HepG2 (cell line): ENCODE results near the gene PRCD. TPM values are rescaled to one million over a fixed set of nuclear protein-coding genes. Genes with fewer than 3 reads are reported as not detected.

Experiments
- BCL3 ChIP-seq: sonication (generic); formaldehyde crosslinking; IDR thresholded peaks from 2 replicates; pipeline ENCODE4 v1.5.1; 2020; ENCODE audit warnings: mild to moderate bottlenecking, missing genetic modification reagents, moderate library complexity
- CC2D1A ChIP-seq: sonication (generic); formaldehyde crosslinking; IDR thresholded peaks from 2 replicates; pipeline ENCODE4 v1.8.1; 2023; ENCODE audit warnings: mild to moderate bottlenecking, missing genetic modification reagents
- ELF4 ChIP-seq: sonication (generic); formaldehyde crosslinking; IDR thresholded peaks from 2 replicates; pipeline ENCODE4 v1.5.0; 2020; ENCODE audit warnings: missing genetic modification reagents, mild to moderate bottlenecking, moderate library complexity, borderline replicate concordance
- FOXO1 ChIP-seq: sonication (generic); formaldehyde crosslinking; IDR thresholded peaks from 2 replicates; pipeline ENCODE4 v1.4.0; 2020; ENCODE audit warnings: missing genetic modification reagents
- FUBP1 ChIP-seq: sonication (generic); formaldehyde crosslinking; IDR thresholded peaks from 2 replicates; pipeline ENCODE4 v1.5.1; 2020; ENCODE audit warnings: missing genetic modification reagents, mild to moderate bottlenecking, borderline replicate concordance
- HNF4A ChIP-seq: sonication (generic); formaldehyde crosslinking; IDR thresholded peaks from 2 replicates; pipeline ENCODE4 v1.4.0; 2020; ENCODE audit warnings: missing genetic modification reagents
- HNRNPLL ChIP-seq: fragments of 200-400 bp; formaldehyde crosslinking; IDR thresholded peaks from 2 replicates; pipeline ENCODE4 v1.6.1; 2017; ENCODE audit warnings: mild to moderate bottlenecking, low read depth, low read length; ENCODE audit not compliant: poor library complexity, severe bottlenecking
- KLF16 ChIP-seq, 2 experiments: sonication (generic) in 1 of 2; formaldehyde crosslinking in 1 of 2; IDR thresholded peaks; 2 replicates each; pipeline versions ENCODE4 v1.6.1 to v1.8.0; 2016 to 2023; ENCODE audit warnings: missing genetic modification reagents in 2 of 2, missing compliant biosample characterization in 1 of 2
- LBX2 ChIP-seq: sonication (generic); formaldehyde crosslinking; IDR thresholded peaks from 2 replicates; pipeline ENCODE4 v1.5.0; 2020; ENCODE audit warnings: missing genetic modification reagents, mild to moderate bottlenecking, borderline replicate concordance
- MATR3 ChIP-seq: sonication (generic); formaldehyde crosslinking; IDR thresholded peaks from 2 replicates; pipeline ENCODE4 v1.4.0; 2020; ENCODE audit warnings: missing genetic modification reagents
- MXD4 ChIP-seq: IDR thresholded peaks from 2 replicates; pipeline ENCODE4 v1.6.1; 2016; ENCODE audit warnings: mild to moderate bottlenecking, missing biosample characterization, missing genetic modification reagents
- PCBP1 ChIP-seq: fragments of 200-400 bp; formaldehyde crosslinking; IDR thresholded peaks from 2 replicates; pipeline ENCODE4 v1.6.1; 2017; ENCODE audit warnings: mild to moderate bottlenecking, low read depth, low read length, borderline replicate concordance
- PHF8 ChIP-seq: sonication (generic); formaldehyde crosslinking; IDR thresholded peaks from 2 replicates; pipeline ENCODE4 v1.5.0; 2020; ENCODE audit warnings: missing genetic modification reagents
- SRSF4 ChIP-seq: fragments of 200-400 bp; formaldehyde crosslinking; IDR thresholded peaks from one replicate; pipeline ENCODE4 v1.6.1; 2018; ENCODE audit warnings: mild to moderate bottlenecking, low read depth, low read length, moderate library complexity; ENCODE audit not compliant: poor library complexity, severe bottlenecking
- SSRP1 ChIP-seq: IDR thresholded peaks from 2 replicates; pipeline ENCODE4 v1.6.1; 2016; ENCODE audit warnings: control low read depth
- TGIF2 ChIP-seq: IDR thresholded peaks from 2 replicates; pipeline ENCODE4 v1.6.1; 2016; ENCODE audit warnings: control low read depth, missing compliant biosample characterization
- ZFX ChIP-seq: sonication (generic); formaldehyde crosslinking; IDR thresholded peaks from 2 replicates; pipeline ENCODE4 v1.4.0; 2020; ENCODE audit warnings: mild to moderate bottlenecking, low read depth, missing genetic modification reagents, moderate library complexity
- ZNF704 ChIP-seq: sonication (generic); formaldehyde crosslinking; IDR thresholded peaks from 2 replicates; pipeline ENCODE4 v1.8.1; 2023; ENCODE audit warnings: mild to moderate bottlenecking, inconsistent platforms, moderate library complexity, missing genetic modification reagents, borderline replicate concordance
- ZNF724P ChIP-seq: sonication (generic); formaldehyde crosslinking; IDR thresholded peaks from 2 replicates; pipeline ENCODE4 v1.8.0; 2022; ENCODE audit warnings: missing genetic modification reagents, borderline replicate concordance
- ZNF788 ChIP-seq: sonication (generic); formaldehyde crosslinking; IDR thresholded peaks from 2 replicates; pipeline ENCODE4 v1.5.0; 2020; ENCODE audit warnings: mild to moderate bottlenecking, missing genetic modification reagents, borderline replicate concordance
- ZNF839 ChIP-seq: sonication (generic); formaldehyde crosslinking; IDR thresholded peaks from 2 replicates; pipeline ENCODE4 v1.4.0; 2020; ENCODE audit warnings: missing genetic modification reagents, mild to moderate bottlenecking, borderline replicate concordance
- polyA plus RNA-seq, 8 experiments: library from polyadenylated mRNA; depleted of rRNA in 3 of 8; stranded (reverse) in 7 of 8; unstranded in 1 of 8; fragments of >200 nt; fragmentation: Illumina TruSeq in 4 of 8; extraction: Trizol in 4 of 8; gene quantifications; 2 replicates each; pipeline versions ENCODE4 v1.2.1 to v1.2.3, GENCODE V29; 2011 to 2016; ENCODE audit warnings: low read depth in 4 of 8, missing spikeins in 1 of 8, mixed read lengths in 1 of 8; ENCODE audit not compliant: insufficient read depth in 1 of 8
- total RNA-seq, 5 experiments: library from RNA; depleted of rRNA; stranded (reverse); fragments of >200 nt; fragmentation: Illumina TruSeq; extraction: Trizol; gene quantifications; 2 replicates each; pipeline ENCODE4 v1.2.3, GENCODE V29; 2016; ENCODE audit warnings: low read depth in 1 of 5
- TF ChIP-seq, protein P1 (sequence below): sonication (generic); formaldehyde crosslinking; IDR thresholded peaks from 2 replicates; pipeline ENCODE4 v1.5.0; 2020; ENCODE audit warnings: missing genetic modification reagents, mild to moderate bottlenecking, borderline replicate concordance
- TF ChIP-seq, protein P2 (sequence below): IDR thresholded peaks from 2 replicates; pipeline ENCODE4 v1.6.1; 2016; ENCODE audit warnings: missing biosample characterization, missing genetic modification reagents, low read depth

The PRCD gene
- total and polyA plus RNA-seq, 2 of the 13 experiments (the other 11 are each of a cell fraction or from before 2014, with no cell fraction given), result 0.51 TPM; not detected in 1

GRCh38 chr17:76556765-76557367 is 17.0 kb downstream of the PRCD start (continued):
- TF ChIP-seq ZNF704 (CRISPR knock-in tag), result no peak
- TF ChIP-seq ELF4 (CRISPR knock-in tag), result peak; percentile 71; the same call in 1 of the 2 replicates
- TF ChIP-seq TGIF2 (CRISPR knock-in tag), result no peak; the same call in 1 of the 2 replicates
- no peak for TF ChIP-seq PCBP1
- TF ChIP-seq CC2D1A, result no peak
- TF ChIP-seq, protein P1, sequence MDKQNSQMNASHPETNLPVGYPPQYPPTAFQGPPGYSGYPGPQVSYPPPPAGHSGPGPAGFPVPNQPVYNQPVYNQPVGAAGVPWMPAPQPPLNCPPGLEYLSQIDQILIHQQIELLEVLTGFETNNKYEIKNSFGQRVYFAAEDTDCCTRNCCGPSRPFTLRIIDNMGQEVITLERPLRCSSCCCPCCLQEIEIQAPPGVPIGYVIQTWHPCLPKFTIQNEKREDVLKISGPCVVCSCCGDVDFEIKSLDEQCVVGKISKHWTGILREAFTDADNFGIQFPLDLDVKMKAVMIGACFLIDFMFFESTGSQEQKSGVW (CRISPR knock-in tag), result no peak
- TF ChIP-seq ZNF839 (CRISPR knock-in tag), result no peak
- no peak for TF ChIP-seq HNF4A (CRISPR knock-in tag)
- no peak for TF ChIP-seq PHF8 (CRISPR knock-in tag)
- no peak; a peak in 1 of 4 replicates for TF ChIP-seq KLF16 (CRISPR knock-in tag; IDR thresholded peaks at IDR 0.05)
- TF ChIP-seq BCL3 (CRISPR knock-in tag), result no peak
- TF ChIP-seq ZNF788, result no peak
- no peak for TF ChIP-seq FOXO1
- no peak for TF ChIP-seq MATR3
- TF ChIP-seq HNRNPLL, result peak; percentile 66
- TF ChIP-seq SRSF4, result no peak
- TF ChIP-seq, protein P2, sequence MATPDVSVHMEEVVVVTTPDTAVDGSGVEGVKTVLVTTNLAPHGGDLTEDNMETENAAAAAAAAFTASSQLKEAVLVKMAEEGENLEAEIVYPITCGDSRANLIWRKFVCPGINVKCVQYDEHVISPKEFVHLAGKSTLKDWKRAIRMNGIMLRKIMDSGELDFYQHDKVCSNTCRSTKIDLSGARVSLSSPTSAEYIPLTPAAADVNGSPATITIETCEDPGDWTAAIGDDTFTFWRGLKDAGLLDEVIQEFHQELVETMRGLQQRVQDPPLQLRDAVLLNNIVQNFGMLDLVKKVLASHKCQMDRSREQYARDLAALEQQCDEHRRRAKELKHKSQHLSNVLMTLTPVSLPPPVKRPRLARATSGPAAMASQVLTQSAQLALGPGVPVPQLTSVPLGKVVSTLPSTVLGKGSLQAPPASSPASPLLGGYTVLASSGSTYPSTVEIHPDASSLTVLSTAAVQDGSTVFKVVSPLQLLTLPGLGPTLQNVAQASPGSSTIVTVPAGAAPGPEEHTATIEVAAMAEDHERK (CRISPR knock-in tag), result no peak
- TF ChIP-seq MXD4 (CRISPR knock-in tag), result no peak
- no peak for TF ChIP-seq LBX2
- no peak for TF ChIP-seq ZFX (CRISPR knock-in tag)
- no peak for TF ChIP-seq SSRP1 (CRISPR knock-in tag)
- TF ChIP-seq FUBP1 (CRISPR knock-in tag), result no peak
- no peak; the same call in 1 of the 2 replicates for TF ChIP-seq ZNF724P (CRISPR knock-in tag)
